Measurements from ENCODE around the gene CSKMT. TPM values are rescaled to one million over a fixed set of nuclear protein-coding genes. Genes with fewer than 3 reads are reported as not detected.
A peak's percentile ranks its signal among the peaks of the same experiment; 100 is the strongest.
"Not testable (repeated sequence)": the region's sequence is repeated elsewhere in the genome, so short reads cannot be mapped to it uniquely, and the experiment has no call there.

Gene CSKMT
- total RNA-seq, 3 donors from 2014 or later, result 5.4 to 16.1 (median 5.8) TPM

DNA sequence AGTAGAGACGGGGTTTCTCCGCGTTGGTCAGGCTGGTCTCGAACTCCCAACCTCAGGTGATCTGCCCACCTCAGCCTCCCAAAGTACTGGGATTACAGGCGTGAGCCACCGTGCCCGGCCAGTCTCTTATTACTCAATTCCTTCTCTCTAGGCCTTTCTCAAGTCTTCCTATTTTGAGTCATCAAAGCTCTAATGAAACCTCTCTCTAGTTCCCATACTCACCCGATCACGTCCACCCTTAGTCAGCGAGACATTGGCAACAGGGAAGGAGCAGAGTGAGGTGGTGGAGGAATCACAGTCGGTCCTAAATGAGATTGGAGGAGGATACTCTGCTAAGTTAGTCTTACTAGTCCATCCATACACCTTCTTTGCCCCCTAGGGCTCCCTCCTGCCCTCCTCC, 37.1 kb downstream of the CSKMT start:
- Histone ChIP-seq H3K27me3 (no peaks in the 10 kb centered on the region), H3K36me3 (no peaks in the 10 kb centered on the region), H3K9me3 (no peaks in the 10 kb centered on the region), H3K4me3 (no peak overlapping the region), H3K27ac (no peak overlapping the region), H3K4me1 (peaks cover 3 to 9% of the 10 kb centered on the region in 2 donors)
- TF ChIP-seq POLR2AphosphoS5 (IDR thresholded peaks at IDR 0.05), result no peak
- TF ChIP-seq, protein P1, sequence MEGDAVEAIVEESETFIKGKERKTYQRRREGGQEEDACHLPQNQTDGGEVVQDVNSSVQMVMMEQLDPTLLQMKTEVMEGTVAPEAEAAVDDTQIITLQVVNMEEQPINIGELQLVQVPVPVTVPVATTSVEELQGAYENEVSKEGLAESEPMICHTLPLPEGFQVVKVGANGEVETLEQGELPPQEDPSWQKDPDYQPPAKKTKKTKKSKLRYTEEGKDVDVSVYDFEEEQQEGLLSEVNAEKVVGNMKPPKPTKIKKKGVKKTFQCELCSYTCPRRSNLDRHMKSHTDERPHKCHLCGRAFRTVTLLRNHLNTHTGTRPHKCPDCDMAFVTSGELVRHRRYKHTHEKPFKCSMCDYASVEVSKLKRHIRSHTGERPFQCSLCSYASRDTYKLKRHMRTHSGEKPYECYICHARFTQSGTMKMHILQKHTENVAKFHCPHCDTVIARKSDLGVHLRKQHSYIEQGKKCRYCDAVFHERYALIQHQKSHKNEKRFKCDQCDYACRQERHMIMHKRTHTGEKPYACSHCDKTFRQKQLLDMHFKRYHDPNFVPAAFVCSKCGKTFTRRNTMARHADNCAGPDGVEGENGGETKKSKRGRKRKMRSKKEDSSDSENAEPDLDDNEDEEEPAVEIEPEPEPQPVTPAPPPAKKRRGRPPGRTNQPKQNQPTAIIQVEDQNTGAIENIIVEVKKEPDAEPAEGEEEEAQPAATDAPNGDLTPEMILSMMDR (IDR thresholded peaks at IDR 0.05), result no peak
- no peak for TF ChIP-seq POLR2A (IDR thresholded peaks at IDR 0.05)
- intact Hi-C loops (cut with DNase I; ENCODE audit: low total_unique reads), result no loop called here
- no peak for DNase-seq (ENCODE audit: low spot score in 2 of 2)

DNA sequence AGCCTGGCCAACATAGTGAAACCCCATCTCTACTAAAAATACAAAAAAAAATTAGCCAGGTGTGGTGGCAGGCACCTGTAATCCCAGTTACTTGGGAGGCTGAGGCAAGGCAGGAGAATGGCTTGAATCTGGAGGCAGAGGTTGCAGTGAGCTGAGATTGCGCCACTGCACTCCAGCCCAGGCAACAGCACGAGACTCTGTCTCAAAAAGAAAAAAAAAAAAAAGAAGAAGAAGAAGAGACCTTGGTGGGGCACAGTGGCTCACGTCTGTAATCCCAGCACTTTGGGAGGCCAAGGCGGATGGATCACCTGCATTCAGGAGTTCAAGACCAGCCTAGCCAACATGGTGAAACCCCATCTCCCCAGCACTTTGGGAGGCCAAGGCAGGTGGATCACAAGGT, 38.8 kb downstream of the CSKMT start:
- H3K36me3 ChIP-seq; DNase-seq (ENCODE audit: low spot score in 2 of 2); H3K4me3 ChIP-seq; H3K27ac ChIP-seq; H3K27me3 ChIP-seq; intact Hi-C loops (cut with DNase I; ENCODE audit: low total_unique reads); H3K9me3 ChIP-seq: not testable (repeated sequence)
- peaks cover 3 to 16% of the 10 kb centered on the region in 2 donors for H3K4me1 ChIP-seq

DNA sequence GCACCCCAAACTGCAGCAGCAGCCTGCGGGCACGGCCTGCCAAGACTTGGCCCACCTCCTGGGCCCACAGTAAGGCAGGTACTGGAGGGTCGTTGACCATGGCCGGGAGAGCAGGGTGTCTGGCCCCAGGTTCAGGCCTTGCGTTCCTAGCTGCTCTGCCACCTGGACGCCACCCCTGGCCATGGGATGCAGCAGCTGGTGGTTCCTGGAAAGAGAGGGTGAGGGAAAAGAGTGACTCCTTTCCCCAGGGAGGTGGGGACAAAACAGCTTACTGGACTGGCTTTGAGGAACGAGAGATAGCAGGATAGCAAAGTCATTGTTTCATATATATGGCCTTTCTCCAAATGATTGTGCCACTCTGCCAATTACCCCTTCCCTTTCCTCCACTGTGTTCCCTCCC, 40.3 kb downstream of the CSKMT start:
- Histone ChIP-seq H3K4me3 (peak overlapping the region; percentile 64 to 87 (median 75)), H3K9me3 (no peaks in the 10 kb centered on the region)
- TF ChIP-seq, protein P1 (IDR thresholded peaks at IDR 0.05), result no peak
- TF ChIP-seq POLR2AphosphoS5 (IDR thresholded peaks at IDR 0.05) (no peak), POLR2A (IDR thresholded peaks at IDR 0.05) (no peak)

DNA sequence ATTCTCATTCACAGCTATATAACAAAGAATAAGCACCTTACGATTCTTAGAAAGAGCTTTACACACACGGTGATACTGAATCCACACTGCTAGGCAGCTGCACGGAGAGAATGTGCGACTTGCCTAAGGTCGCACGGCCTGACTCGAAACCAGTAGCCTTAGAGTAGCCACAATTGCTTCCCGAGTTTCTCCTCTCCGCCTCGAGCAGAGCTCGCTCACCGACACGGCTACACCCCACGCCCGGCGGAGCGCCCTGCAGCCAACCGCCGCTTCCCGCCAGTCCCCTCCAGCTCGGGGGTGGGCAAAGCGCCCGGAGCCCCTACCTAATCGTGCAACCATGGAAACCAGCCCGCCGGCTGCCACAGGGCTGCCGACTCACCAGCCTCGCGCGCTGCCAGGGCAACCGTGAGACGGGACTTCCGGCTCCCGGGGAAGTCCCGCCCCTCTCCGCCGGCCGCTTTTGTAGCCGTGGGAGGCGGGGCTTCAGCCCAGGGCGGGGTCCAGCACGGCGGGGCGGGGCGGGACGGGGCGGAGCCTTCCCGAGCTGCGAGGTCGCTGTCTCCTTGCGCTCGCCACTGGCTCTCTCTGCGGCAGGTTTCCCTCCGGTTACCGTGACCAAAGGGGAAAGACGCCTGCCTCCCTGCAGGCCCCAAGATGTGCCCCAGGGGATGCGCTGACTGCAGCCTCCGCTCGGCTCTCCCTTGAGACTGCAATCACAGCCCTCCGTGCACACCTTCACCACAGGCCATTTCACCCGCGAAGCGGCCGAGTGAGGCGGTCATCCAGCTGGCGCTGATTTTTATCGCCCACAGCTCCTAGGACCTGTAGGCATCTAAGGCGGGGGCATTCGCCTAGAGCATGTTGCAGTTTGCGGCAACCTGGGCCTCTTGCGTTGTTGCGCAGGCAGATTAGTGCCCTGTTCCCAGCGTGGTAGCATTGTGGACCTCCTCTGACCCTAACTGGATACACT, 41.1 kb downstream of the CSKMT start:
- no peaks in the 10 kb centered on the region for H3K36me3 ChIP-seq
- no peaks in the 10 kb centered on the region for H3K9me3 ChIP-seq
- H3K27ac ChIP-seq, result peak overlapping the region; percentile 83 to 92
- peak; percentile 91 to 94 for DNase-seq (ENCODE audit: low spot score in 2 of 2)
- intact Hi-C loops (cut with DNase I; ENCODE audit: low total_unique reads), result no loop called here
- no peaks in the 10 kb centered on the region for H3K27me3 ChIP-seq
- peaks cover 3 to 16% of the 10 kb centered on the region in 2 donors for H3K4me1 ChIP-seq
- H3K4me3 ChIP-seq, result peak overlapping the region; percentile 64 to 87 (median 75)
- TF ChIP-seq POLR2AphosphoS5 (IDR thresholded peaks at IDR 0.05), result peak; percentile 50 to 64 (median 64)
- TF ChIP-seq POLR2A (IDR thresholded peaks at IDR 0.05), result no peak
- TF ChIP-seq, protein P1 (IDR thresholded peaks at IDR 0.05), result no peak

More for the DNA sequence above, 40.3 kb downstream of the CSKMT start:
- H3K27me3 ChIP-seq, result no peaks in the 10 kb centered on the region
- no peaks in the 10 kb centered on the region for H3K36me3 ChIP-seq
- H3K4me1 ChIP-seq, result peaks cover 3 to 16% of the 10 kb centered on the region in 2 donors
- intact Hi-C loops (cut with DNase I; ENCODE audit: low total_unique reads), result no loop called here
- peak overlapping the region; percentile 83 to 92 for H3K27ac ChIP-seq
- DNase-seq (ENCODE audit: low spot score in 2 of 2), result no peak

DNA sequence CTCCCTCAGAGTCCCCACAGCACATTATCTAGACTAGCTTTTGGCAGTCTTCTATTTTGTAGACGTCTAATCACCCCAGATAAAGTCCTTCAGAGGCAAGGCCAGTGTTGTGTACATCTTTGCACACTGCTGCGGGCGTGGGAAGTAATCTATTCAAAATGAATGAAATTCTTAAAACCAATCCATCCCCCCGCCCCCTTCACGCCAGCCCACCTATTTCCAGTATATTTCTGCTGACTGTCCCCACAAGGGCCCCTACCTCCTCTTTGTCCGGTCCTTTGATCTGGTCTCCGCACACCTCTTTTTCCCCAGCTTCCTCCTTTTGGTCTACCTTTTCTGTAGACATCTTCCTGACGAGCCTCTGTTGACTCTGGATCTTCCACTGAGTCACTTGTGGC, 41.7 kb downstream of the CSKMT start:
- DNase-seq (ENCODE audit: low spot score in 2 of 2), result no peak
- no peak for TF ChIP-seq POLR2A (IDR thresholded peaks at IDR 0.05)
- TF ChIP-seq, protein P1 (IDR thresholded peaks at IDR 0.05), result no peak
- no peak for TF ChIP-seq POLR2AphosphoS5 (IDR thresholded peaks at IDR 0.05)
- H3K36me3 ChIP-seq, result no peaks in the 10 kb centered on the region
- peak overlapping the region; percentile 83 to 92 for H3K27ac ChIP-seq
- intact Hi-C loops (cut with DNase I; ENCODE audit: low total_unique reads), result no loop called here
- no peaks in the 10 kb centered on the region for H3K27me3 ChIP-seq
- H3K4me3 ChIP-seq, result peak overlapping the region; percentile 64 to 87 (median 75)
- H3K4me1 ChIP-seq, result peaks cover 3 to 16% of the 10 kb centered on the region in 2 donors
- H3K9me3 ChIP-seq, result no peaks in the 10 kb centered on the region
